Brain microvascular endothelial cell (primary cell): Measurements from ENCODE around the gene ARMC8.

ENCODE experiments used
- DNase-seq: peaks from one replicate; pipeline ENCODE4 v3.0.0-alpha.2; 2020
- H3K27ac ChIP-seq: fragments of 250-450 bp; sonication (Bioruptor Pico); 2 replicates; pipeline ENCODE4 v1.5.1; 2020; ENCODE audit warnings: mild to moderate bottlenecking, moderate library complexity
- H3K27me3 ChIP-seq: fragments of 250-450 bp; sonication (Bioruptor Pico); replicated peaks from 2 replicates; pipeline ENCODE4 v1.5.1; 2020; ENCODE audit warnings: mild to moderate bottlenecking
- H3K36me3 ChIP-seq: fragments of 250-450 bp; sonication (Bioruptor Pico); replicated peaks from 2 replicates; pipeline ENCODE4 v1.5.1; 2020; ENCODE audit warnings: mild to moderate bottlenecking
- H3K4me3 ChIP-seq: 2 replicates; pipeline ENCODE4 v1.5.1; 2011; ENCODE audit warnings: low read depth, mild to moderate bottlenecking, control low read depth, low read length, moderate library complexity
- CTCF ChIP-seq: IDR thresholded peaks from 2 replicates; pipeline ENCODE4 v1.5.1; 2011; ENCODE audit warnings: low read depth, mild to moderate bottlenecking, moderate library complexity, low read length, control low read depth, inconsistent platforms; ENCODE audit errors: missing control alignments
- in situ Hi-C: cut with HindIII; loops from 2 replicates; pipeline ENCODE4 v1.10.0; 2017; ENCODE audit warnings: low sequenced_read_pairs, low pct_ligation_motif_present

Gene ARMC8

DNA sequence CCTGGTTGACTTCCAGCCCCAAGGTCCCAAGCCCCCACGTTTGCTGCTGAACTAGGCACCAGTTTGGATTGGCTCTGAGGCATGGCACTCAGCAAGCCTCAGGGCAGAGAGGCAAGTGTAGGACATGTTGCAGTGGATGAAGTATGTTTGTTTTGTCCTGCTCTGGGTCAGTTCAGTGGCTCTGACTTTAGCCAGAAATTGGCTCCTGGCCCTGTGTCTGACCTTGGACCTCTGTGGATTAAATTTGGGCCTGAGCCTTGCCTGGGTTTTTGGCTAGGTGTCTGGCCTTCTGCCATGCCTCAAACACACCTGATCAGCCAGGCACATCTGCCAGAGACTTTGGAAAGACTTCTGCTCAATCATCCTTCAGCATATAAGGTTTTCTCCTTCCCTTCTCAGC lies 157.7 kb downstream of the ARMC8 start:
- no peak for DNase-seq
- no peak overlapping the region for H3K4me3 ChIP-seq
- H3K27me3 ChIP-seq: no peaks in the 10 kb centered on the region
- in situ Hi-C loops: no loop called here
- TF ChIP-seq CTCF: no peak
- H3K27ac ChIP-seq: no peak overlapping the region
- H3K36me3 ChIP-seq: no peaks in the 10 kb centered on the region
